ENCODE results near the gene CCRL2. TPM values are rescaled to one million over a fixed set of nuclear protein-coding genes. Genes with fewer than 3 reads are reported as not detected.

The CCRL2 gene
- total and polyA plus RNA-seq, 2 of the 8 experiments (the other 6 are each of a cell fraction or from before 2014, with no cell fraction given), result not detected

DNA sequence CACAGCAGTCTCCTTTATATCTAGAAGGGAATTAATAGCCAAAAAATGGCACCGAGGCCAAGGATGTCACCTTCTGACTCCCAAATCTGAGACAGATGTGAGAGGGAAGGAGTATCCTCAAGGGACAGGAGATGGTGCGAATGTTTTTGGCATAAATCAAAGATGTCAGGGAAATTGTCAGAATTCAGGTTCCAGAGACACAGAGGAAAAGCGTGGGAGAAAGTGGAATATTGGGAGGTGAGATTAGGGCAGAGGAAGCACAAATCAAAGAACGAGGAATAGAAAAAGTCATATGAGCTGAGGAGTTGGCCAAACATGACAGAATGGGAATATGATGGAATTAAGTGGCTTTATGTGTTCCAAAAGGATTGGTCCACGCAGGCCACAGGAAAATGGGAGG is 6.2 kb upstream of the CCRL2 start (continued):
- TF ChIP-seq, protein P1, sequence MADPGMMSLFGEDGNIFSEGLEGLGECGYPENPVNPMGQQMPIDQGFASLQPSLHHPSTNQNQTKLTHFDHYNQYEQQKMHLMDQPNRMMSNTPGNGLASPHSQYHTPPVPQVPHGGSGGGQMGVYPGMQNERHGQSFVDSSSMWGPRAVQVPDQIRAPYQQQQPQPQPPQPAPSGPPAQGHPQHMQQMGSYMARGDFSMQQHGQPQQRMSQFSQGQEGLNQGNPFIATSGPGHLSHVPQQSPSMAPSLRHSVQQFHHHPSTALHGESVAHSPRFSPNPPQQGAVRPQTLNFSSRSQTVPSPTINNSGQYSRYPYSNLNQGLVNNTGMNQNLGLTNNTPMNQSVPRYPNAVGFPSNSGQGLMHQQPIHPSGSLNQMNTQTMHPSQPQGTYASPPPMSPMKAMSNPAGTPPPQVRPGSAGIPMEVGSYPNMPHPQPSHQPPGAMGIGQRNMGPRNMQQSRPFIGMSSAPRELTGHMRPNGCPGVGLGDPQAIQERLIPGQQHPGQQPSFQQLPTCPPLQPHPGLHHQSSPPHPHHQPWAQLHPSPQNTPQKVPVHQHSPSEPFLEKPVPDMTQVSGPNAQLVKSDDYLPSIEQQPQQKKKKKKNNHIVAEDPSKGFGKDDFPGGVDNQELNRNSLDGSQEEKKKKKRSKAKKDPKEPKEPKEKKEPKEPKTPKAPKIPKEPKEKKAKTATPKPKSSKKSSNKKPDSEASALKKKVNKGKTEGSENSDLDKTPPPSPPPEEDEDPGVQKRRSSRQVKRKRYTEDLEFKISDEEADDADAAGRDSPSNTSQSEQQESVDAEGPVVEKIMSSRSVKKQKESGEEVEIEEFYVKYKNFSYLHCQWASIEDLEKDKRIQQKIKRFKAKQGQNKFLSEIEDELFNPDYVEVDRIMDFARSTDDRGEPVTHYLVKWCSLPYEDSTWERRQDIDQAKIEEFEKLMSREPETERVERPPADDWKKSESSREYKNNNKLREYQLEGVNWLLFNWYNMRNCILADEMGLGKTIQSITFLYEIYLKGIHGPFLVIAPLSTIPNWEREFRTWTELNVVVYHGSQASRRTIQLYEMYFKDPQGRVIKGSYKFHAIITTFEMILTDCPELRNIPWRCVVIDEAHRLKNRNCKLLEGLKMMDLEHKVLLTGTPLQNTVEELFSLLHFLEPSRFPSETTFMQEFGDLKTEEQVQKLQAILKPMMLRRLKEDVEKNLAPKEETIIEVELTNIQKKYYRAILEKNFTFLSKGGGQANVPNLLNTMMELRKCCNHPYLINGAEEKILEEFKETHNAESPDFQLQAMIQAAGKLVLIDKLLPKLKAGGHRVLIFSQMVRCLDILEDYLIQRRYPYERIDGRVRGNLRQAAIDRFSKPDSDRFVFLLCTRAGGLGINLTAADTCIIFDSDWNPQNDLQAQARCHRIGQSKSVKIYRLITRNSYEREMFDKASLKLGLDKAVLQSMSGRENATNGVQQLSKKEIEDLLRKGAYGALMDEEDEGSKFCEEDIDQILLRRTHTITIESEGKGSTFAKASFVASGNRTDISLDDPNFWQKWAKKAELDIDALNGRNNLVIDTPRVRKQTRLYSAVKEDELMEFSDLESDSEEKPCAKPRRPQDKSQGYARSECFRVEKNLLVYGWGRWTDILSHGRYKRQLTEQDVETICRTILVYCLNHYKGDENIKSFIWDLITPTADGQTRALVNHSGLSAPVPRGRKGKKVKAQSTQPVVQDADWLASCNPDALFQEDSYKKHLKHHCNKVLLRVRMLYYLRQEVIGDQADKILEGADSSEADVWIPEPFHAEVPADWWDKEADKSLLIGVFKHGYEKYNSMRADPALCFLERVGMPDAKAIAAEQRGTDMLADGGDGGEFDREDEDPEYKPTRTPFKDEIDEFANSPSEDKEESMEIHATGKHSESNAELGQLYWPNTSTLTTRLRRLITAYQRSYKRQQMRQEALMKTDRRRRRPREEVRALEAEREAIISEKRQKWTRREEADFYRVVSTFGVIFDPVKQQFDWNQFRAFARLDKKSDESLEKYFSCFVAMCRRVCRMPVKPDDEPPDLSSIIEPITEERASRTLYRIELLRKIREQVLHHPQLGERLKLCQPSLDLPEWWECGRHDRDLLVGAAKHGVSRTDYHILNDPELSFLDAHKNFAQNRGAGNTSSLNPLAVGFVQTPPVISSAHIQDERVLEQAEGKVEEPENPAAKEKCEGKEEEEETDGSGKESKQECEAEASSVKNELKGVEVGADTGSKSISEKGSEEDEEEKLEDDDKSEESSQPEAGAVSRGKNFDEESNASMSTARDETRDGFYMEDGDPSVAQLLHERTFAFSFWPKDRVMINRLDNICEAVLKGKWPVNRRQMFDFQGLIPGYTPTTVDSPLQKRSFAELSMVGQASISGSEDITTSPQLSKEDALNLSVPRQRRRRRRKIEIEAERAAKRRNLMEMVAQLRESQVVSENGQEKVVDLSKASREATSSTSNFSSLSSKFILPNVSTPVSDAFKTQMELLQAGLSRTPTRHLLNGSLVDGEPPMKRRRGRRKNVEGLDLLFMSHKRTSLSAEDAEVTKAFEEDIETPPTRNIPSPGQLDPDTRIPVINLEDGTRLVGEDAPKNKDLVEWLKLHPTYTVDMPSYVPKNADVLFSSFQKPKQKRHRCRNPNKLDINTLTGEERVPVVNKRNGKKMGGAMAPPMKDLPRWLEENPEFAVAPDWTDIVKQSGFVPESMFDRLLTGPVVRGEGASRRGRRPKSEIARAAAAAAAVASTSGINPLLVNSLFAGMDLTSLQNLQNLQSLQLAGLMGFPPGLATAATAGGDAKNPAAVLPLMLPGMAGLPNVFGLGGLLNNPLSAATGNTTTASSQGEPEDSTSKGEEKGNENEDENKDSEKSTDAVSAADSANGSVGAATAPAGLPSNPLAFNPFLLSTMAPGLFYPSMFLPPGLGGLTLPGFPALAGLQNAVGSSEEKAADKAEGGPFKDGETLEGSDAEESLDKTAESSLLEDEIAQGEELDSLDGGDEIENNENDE (IDR thresholded peaks at IDR 0.05; ENCODE audit: insufficient replicate concordance, low read length), result no peak
- TF ChIP-seq EGR1 (IDR thresholded peaks at IDR 0.05; ENCODE audit: borderline replicate concordance, low read depth, low read length), result no peak
- TF ChIP-seq CREB1 (IDR thresholded peaks at IDR 0.05), result no peak
- TF ChIP-seq, protein P2, sequence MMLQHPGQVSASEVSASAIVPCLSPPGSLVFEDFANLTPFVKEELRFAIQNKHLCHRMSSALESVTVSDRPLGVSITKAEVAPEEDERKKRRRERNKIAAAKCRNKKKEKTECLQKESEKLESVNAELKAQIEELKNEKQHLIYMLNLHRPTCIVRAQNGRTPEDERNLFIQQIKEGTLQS (IDR thresholded peaks at IDR 0.05; ENCODE audit: insufficient read depth, low read depth, low read length), result no peak
- TF ChIP-seq SUZ12 (IDR thresholded peaks at IDR 0.05; ENCODE audit: low read length), result no peak
- TF ChIP-seq TCF12 (IDR thresholded peaks at IDR 0.05; ENCODE audit: low read depth, low read length), result no peak

All from H1 (cell line).